GM06990 (cell line): ENCODE results near the gene VPS37B.

Experiments used
- DNase-seq: peaks from one replicate; pipeline ENCODE4 v3.0.0-alpha.2; 2011; ENCODE audit not compliant: insufficient read length; ENCODE audit errors: extremely low read depth
- H3K27me3 ChIP-seq: replicated peaks from 2 replicates; pipeline ENCODE4 v1.6.0; 2011; ENCODE audit warnings: low read length; ENCODE audit not compliant: control insufficient read depth, insufficient read depth
- H3K36me3 ChIP-seq: 2 replicates; pipeline ENCODE4 v1.5.1; 2011; ENCODE audit warnings: low read length; ENCODE audit not compliant: control insufficient read depth, insufficient read depth
- H3K4me3 ChIP-seq: replicated peaks from 2 replicates; pipeline ENCODE4 v1.5.1; 2011; ENCODE audit warnings: low read depth, mild to moderate bottlenecking, control low read depth, low read length
- CTCF ChIP-seq: IDR thresholded peaks from 2 replicates; pipeline ENCODE4 v1.5.1; 2011; ENCODE audit warnings: low read length, control low read depth, mild to moderate bottlenecking, inconsistent platforms; ENCODE audit not compliant: insufficient read depth, poor library complexity, severe bottlenecking

The VPS37B gene

DNA sequence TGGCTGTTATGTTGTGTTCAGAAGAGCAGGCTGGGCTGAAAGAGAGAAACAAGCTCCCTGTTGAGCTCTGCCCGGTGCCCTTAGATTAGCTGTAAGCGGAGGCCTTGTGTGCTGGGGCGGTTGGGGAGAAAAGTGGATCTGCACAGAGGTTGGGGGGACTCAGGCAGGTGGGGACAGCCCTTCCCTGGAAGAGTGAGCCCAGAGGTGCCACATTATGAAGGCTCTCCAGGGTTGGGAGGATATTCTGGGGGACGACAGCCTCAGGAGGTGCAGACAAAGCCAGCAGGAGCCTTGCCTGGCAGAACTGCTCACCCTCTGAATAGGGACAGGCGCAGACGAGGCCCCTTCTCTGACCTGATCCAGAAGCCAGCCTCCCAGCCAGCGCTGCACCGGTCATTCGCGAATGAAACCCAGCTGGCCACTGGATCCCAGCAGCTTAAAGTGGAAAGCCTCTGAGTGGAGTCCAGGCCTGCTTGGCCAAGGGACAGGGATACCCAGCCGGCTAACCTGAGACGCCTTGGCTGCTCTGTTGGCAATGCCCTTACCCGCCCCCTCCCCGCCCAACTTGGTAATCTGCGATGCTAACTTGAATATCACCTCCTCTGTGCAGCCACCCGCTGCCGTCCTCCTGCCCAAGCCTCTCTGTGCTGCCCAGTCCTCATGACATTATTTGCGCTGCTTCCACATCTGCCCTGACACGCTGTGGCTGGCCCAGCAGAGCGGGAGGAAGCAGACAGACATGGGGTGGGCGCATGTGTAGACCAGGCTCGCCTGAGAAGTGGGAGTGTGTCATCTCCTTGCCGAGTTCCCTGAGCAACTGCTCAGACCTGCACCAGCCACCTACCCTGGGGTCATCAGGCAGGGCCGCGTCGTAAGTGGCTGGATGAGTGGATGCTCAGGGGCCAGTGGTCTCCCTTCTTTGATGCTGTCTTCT, 55.1 kb downstream of the VPS37B start:
- Histone ChIP-seq H3K36me3 (no peaks in the 10 kb centered on the region), H3K27me3 (no peaks in the 10 kb centered on the region), H3K4me3 (no peak overlapping the region)
- TF ChIP-seq CTCF, result no peak
- DNase-seq, result no peak

GRCh38 chr12:122839907-122840554, 55.9 kb downstream of the VPS37B start:
- TF ChIP-seq CTCF, result no peak
- Histone ChIP-seq H3K4me3 (no peak overlapping the region), H3K36me3 (no peaks in the 10 kb centered on the region), H3K27me3 (no peaks in the 10 kb centered on the region)
- DNase-seq, result no peak

- DNase-seq, result no peak
- Histone ChIP-seq H3K36me3 (no peaks in the 10 kb centered on the region), H3K27me3 (no peaks in the 10 kb centered on the region; the same call in 1 of the 2 replicates), H3K4me3 (no peak overlapping the region)
- no peak for TF ChIP-seq CTCF
Measured at GRCh38 chr12:122838841-122839240, 57.1 kb downstream of the VPS37B start.

DNA sequence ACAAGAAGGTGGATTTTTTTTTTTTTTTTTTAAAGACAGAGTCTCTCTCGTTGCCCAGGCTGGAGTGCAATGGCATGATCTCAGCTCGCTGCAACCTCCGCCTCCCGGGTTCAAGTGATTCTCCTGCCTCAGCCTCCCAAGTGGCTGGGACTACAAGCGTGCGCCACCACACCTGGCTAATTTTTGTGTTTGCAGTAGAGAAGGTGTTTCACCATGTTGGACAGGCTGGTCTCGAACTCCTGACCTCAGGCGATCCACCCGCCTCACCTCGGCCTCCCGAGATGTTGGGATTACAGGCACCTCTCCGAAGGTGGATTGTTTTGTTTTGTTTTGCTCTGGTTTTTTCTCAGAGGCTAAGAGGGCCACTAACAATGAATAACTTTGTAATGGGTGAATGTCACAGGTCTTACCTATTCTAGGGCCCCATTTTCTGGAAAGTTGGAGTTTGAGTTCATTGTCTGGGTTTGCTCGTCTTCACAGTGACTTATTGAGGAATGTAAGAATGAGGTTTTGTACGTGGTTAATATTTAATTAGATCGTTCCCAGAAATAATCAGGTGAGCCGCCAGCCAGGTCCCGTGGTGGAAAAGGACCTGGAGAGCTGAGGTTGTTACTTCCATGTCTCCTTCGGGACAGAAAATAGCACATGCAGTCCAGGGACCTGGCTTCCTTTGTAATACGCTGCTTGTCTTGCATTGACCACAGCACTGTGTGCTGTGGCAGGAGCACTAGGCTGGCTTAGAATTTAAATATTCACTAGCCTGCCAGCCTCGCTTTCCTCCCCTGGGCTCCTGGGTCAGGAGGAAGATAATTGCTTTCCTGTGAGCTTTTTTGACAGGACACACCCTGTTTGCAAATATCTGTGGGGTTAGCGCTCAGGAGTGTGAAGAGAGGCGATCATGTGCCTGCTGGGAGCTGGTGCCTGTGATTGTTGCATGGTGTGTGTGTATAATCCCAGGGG, 58.3 kb downstream of the VPS37B start:
- no peaks in the 10 kb centered on the region for H3K36me3 ChIP-seq
- DNase-seq, result no peak
- H3K4me3 ChIP-seq, result no peak overlapping the region
- TF ChIP-seq CTCF, result no peak
- H3K27me3 ChIP-seq, result no peaks in the 10 kb centered on the region; the same call in 1 of the 2 replicates

DNA sequence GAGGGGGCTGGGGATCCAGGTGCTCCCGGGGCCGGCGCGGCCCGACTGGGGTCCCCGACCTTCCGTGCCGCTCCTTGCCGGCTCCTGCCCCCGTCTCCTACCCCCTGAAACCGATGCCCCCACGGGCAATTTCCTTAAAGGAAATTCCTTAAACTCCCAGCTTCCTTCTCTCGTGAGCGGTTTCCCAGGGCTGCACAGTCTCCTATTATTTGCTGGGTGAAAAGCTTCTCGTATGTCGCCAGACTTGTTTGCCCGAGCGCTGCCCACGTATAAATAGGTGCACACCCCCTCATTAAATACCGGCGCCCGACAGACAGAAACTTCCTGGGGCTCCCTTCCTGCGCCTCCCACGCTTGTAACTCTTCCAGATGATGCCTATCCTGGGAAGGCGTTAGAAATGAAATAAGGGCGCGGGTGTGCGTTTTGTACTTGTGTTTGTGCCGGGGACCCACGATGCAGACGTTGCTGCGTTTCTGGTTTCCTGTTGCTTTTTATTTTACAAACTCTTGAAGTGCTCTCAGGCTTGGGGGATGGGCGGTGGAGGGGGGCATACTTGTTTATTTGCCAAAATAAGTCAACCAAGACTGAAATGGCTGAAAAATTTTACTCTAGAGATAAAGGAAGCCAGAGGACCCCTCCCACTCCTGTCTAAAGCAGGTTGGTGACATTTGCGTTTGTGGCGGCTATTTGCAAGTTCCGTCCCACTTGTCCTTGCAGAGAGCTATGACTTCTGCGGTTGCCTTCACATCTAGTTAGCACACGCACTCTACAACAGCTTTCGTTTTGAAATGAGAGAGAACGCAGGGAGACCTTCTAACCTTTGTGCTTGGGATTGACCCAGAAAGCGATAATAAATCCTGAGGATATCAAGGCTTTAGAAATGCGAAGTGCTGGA, 59.6 kb downstream of the VPS37B start:
- no peaks in the 10 kb centered on the region; the same call in 1 of the 2 replicates for H3K27me3 ChIP-seq
- H3K4me3 ChIP-seq, result peak overlapping the region; percentile 68
- H3K36me3 ChIP-seq, result no peaks in the 10 kb centered on the region
- DNase-seq, result peak; percentile 44
- no peak for TF ChIP-seq CTCF
